ENCODE data around the gene PNMT. TPM values are rescaled to one million over a fixed set of nuclear protein-coding genes. Genes with fewer than 3 reads are reported as not detected.

The PNMT gene
- total RNA-seq, 1 donor from 2014 or later: 3.3 TPM

DNA sequence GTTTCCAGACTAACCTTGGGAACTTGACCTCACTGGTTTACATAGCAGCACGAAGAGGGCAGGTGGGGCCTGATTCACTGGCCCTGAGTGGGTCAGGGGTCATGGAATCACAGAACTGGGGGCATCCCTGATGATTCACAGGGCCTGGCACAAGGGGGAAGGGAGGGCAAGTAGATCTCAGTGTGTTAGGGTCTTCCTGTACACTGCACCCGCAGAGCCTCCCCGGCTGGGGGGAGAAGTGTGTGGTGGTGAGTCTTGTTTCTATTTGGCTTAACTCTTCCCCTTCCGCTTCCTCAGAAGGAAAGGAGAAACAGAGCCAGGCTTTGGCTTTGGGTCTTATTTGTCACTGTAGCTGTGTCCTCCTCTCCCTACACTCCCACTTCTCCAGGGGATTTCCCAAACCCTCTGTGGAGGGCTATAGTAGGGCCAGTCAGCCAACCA is 27.6 kb upstream of the PNMT start:
- H3K4me1 Mint-ChIP-seq (ENCODE audit: unreplicated experiment): peaks cover 48% of the 10 kb centered on the region
- H3K36me3 Mint-ChIP-seq: no peaks in the 10 kb centered on the region
- H3K4me3 Mint-ChIP-seq: no peak overlapping the region
- no peaks in the 10 kb centered on the region for H3K27me3 Mint-ChIP-seq
- no peaks in the 10 kb centered on the region for H3K9me3 Mint-ChIP-seq
- TF ChIP-seq, protein P1, sequence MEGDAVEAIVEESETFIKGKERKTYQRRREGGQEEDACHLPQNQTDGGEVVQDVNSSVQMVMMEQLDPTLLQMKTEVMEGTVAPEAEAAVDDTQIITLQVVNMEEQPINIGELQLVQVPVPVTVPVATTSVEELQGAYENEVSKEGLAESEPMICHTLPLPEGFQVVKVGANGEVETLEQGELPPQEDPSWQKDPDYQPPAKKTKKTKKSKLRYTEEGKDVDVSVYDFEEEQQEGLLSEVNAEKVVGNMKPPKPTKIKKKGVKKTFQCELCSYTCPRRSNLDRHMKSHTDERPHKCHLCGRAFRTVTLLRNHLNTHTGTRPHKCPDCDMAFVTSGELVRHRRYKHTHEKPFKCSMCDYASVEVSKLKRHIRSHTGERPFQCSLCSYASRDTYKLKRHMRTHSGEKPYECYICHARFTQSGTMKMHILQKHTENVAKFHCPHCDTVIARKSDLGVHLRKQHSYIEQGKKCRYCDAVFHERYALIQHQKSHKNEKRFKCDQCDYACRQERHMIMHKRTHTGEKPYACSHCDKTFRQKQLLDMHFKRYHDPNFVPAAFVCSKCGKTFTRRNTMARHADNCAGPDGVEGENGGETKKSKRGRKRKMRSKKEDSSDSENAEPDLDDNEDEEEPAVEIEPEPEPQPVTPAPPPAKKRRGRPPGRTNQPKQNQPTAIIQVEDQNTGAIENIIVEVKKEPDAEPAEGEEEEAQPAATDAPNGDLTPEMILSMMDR (conservative IDR thresholded peaks at IDR 0.05): no peak
- DNase-seq (ENCODE audit: extremely low spot score, unreplicated experiment): no peak
- no peak overlapping the region for H3K27ac Mint-ChIP-seq

DNA sequence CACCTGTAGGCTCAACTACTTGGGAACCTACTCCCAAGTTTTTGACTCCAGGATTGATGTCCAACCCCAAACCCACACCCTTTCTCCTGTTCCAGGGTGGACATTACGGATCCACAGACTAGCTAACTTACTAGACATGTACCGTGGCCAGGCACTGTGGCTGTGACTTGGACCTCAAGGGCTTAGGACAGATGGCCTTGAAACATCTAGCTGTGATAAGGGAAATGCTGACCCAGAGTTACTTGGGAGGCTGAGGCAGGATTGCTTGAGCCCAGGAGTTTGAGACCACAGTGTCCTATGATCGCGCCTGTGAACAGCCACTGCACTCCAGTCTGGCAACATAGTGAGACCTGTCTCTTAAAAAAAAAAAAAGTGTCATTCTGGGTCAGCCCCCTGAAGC is 27.2 kb upstream of the PNMT start:
- no peak for DNase-seq (ENCODE audit: extremely low spot score, unreplicated experiment)
- no peak overlapping the region for H3K27ac Mint-ChIP-seq
- no peak overlapping the region for H3K4me3 Mint-ChIP-seq
- peaks cover 48% of the 10 kb centered on the region for H3K4me1 Mint-ChIP-seq (ENCODE audit: unreplicated experiment)
- TF ChIP-seq, protein P1 (conservative IDR thresholded peaks at IDR 0.05): no peak
- H3K9me3 Mint-ChIP-seq: no peaks in the 10 kb centered on the region
- H3K36me3 Mint-ChIP-seq: no peaks in the 10 kb centered on the region
- H3K27me3 Mint-ChIP-seq: no peaks in the 10 kb centered on the region

GRCh38 chr17:39641883-39642282 is 26.4 kb upstream of the PNMT start:
- H3K4me1 Mint-ChIP-seq (ENCODE audit: unreplicated experiment): peaks cover 48% of the 10 kb centered on the region
- no peaks in the 10 kb centered on the region for H3K9me3 Mint-ChIP-seq
- TF ChIP-seq, protein P1 (conservative IDR thresholded peaks at IDR 0.05): no peak
- no peak for DNase-seq (ENCODE audit: extremely low spot score, unreplicated experiment)
- H3K27ac Mint-ChIP-seq: no peak overlapping the region
- peak overlapping the region; percentile 22 for H3K4me3 Mint-ChIP-seq
- no peaks in the 10 kb centered on the region for H3K36me3 Mint-ChIP-seq
- no peaks in the 10 kb centered on the region for H3K27me3 Mint-ChIP-seq

- Mint-ChIP-seq H3K4me3 (no peak overlapping the region), H3K36me3 (no peaks in the 10 kb centered on the region), H3K27ac (no peak overlapping the region), H3K9me3 (no peaks in the 10 kb centered on the region), H3K27me3 (no peaks in the 10 kb centered on the region), H3K4me1 (ENCODE audit: unreplicated experiment) (peaks cover 47% of the 10 kb centered on the region)
- TF ChIP-seq, protein P1 (conservative IDR thresholded peaks at IDR 0.05): no peak
- no peak for DNase-seq (ENCODE audit: extremely low spot score, unreplicated experiment)
Measured at GRCh38 chr17:39642291-39643074, 25.8 kb upstream of the PNMT start.

DNA sequence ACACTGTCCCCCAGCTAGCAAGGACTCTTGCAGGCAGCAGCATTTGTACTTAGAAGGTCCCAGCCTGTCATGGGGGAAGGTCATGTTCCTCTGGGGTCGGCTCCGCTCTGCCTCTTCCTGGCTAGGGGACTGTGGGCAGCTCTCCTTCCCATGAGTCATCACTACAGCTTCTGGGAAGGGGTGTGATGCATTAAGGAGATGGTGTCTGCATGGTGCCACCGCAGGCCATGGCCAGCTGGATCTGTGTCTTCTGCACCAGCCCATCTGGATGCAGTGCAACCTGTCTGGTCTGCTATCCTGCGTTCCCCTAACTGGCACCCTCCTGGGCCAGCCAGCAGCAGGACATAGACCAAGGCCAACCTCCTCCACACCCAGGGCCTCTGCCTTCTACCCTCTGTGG is 25.0 kb upstream of the PNMT start:
- DNase-seq (ENCODE audit: extremely low spot score, unreplicated experiment): no peak
- Mint-ChIP-seq H3K4me3 (no peak overlapping the region), H3K27me3 (no peaks in the 10 kb centered on the region), H3K9me3 (no peaks in the 10 kb centered on the region), H3K4me1 (ENCODE audit: unreplicated experiment) (peaks cover 40% of the 10 kb centered on the region), H3K36me3 (no peaks in the 10 kb centered on the region), H3K27ac (no peak overlapping the region)
- TF ChIP-seq, protein P1 (conservative IDR thresholded peaks at IDR 0.05): no peak
